Frontal cortex (tissue), 4 donors: ENCODE measurements around the gene ZNF497. TPM values are rescaled to one million over a fixed set of nuclear protein-coding genes. Genes with fewer than 3 reads are reported as not detected.
A peak's percentile ranks its signal among the peaks of the same experiment; 100 is the strongest.
"Not testable (repeated sequence)": the region's sequence is repeated elsewhere in the genome, so short reads cannot be mapped to it uniquely, and the experiment has no call there.

Experiments
- DNase-seq, 2 donors: peaks; one replicate each; pipeline ENCODE4 v3.0.0; 2012; ENCODE audit warnings: low spot score in 2 of 2
- FAIRE-seq: peaks from 2 replicates; lab custom pipeline; 2012; peaks lifted over from hg19 to GRCh38; lab: Jason Lieb, UNC
- total RNA-seq: library from RNA; depleted of rRNA; stranded (reverse); fragments of >200 nt; gene quantifications from one replicate; pipeline ENCODE4 v1.2.3, GENCODE V29; 2014
- donor health status: control.
- donor health status: control.
- donor health status: control.

The ZNF497 gene
- total RNA-seq, 1 donor from 2014 or later = 6.1 TPM

GRCh38 chr19:58395220-58395978 lies 32.8 kb upstream of the ZNF497 start, which contains the start of gene RNF225:
TSS of gene RNF225 (plus strand) at chr19:58395656. CDS start at chr19:58396090, 434 bp downstream.
- no peak for DNase-seq
- no peak for FAIRE-seq

GRCh38 chr19:58394821-58395219 lies 32.3 kb upstream of the ZNF497 start:
- no peak for FAIRE-seq
- DNase-seq = no peak

DNA sequence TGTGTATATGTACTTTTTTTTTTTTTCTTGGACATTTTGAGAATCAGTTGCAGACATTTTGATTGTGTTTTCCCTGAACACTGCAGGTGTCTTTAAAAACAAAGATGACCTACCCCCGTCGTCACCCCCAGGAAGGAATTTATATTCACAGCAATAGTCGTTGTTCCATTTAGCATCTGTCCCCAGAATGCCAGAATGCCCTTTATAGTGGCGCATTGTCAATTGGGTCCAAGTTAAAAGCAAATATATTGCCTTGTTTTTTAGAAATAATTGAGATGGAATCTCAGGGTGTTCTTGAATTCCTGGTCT lies 31.1 kb upstream of the ZNF497 start:
- no peak for FAIRE-seq
- no peak for DNase-seq

DNA sequence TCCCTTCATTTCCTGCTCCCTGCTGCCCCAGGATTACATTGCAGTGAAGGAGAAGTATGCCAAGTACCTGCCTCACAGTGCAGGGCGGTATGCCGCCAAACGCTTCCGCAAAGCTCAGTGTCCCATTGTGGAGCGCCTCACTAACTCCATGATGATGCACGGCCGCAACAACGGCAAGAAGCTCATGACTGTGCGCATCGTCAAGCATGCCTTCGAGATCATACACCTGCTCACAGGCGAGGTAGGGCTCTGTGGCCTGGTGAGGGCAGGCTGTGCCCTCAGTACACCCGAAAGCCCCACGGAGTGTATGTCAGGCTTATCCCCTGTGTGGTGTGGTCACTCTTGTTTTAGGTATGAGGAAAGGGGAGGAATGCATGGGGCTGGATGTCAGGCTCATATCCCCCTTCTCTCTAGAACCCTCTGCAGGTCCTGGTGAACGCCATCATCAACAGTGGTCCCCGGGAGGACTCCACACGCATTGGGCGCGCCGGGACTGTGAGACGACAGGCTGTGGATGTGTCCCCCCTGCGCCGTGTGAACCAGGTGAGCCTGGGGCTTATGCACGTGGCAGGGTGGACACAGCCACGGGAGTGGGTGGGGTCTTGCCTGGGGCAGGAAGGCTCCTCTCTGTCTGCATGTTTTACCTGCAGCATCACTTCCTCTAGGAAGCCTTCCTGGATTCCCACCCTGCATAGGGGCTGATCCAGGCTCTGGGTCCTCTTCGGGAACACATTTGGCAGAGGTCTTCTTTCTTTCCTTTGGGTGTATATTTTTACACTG lies 30.6 kb upstream of the ZNF497 start:
- FAIRE-seq = no peak

GRCh38 chr19:58388175-58388526 lies 25.6 kb upstream of the ZNF497 start:
- no peak for DNase-seq
- FAIRE-seq = no peak

More for the DNA sequence above, 30.6 kb upstream of the ZNF497 start:
- no peak for DNase-seq

DNA sequence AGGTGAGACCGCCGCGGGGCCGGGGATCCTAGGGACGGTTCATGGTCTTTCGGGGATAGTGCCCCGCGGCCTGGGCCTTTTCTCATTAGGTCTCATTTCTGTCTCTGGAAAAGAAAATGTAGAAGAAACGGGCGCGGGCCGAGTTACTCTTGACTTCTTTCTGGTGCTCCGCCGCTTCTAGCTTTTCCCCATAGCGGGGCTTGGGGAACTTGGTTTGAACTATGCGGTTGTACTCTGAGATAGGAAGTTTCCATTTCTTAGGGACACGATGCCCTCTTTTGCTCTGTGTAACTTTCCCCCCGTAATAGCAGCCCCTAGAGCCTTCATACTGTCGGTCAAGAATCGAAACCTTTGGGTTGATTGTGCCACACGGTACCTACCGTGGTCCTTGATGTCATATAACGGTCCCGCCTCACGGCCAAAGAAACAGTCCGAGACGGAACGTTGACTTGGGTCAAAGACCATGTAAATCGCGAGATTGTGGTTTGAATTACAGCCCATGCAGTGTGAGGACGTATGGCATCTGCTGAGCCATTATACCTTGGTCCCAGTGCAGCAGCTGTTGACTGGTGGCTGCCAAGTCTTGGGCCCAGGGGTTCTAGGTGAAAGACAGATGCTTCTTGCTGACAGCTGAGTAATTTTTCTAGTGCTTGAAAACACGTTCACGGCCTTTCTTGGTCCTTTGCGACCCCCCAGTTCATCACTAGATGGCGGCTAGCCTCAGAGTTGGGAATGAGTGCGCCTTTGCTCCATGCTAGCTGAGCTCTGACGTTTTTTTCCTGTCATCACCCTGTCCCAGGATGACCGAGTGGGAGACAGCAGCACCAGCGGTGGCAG lies 25.0 kb upstream of the ZNF497 start:
- FAIRE-seq = no peak
- no peak for DNase-seq

GRCh38 chr19:58386576-58387337 lies 24.2 kb upstream of the ZNF497 start, which contains the start of gene RPS5:
TSS of gene RPS5 (plus strand) at chr19:58387269. CDS start at chr19:58388138, 869 bp downstream.
- peak; percentile 98 to 100 for DNase-seq
- FAIRE-seq = peak; percentile 33

GRCh38 chr19:58385891-58386575 lies 23.5 kb upstream of the ZNF497 start:
- FAIRE-seq (no peak), DNase-seq (no peak)

- FAIRE-seq (no peak), DNase-seq (no peak)
Measured at GRCh38 chr19:58385313-58385890, 22.9 kb upstream of the ZNF497 start.

DNA sequence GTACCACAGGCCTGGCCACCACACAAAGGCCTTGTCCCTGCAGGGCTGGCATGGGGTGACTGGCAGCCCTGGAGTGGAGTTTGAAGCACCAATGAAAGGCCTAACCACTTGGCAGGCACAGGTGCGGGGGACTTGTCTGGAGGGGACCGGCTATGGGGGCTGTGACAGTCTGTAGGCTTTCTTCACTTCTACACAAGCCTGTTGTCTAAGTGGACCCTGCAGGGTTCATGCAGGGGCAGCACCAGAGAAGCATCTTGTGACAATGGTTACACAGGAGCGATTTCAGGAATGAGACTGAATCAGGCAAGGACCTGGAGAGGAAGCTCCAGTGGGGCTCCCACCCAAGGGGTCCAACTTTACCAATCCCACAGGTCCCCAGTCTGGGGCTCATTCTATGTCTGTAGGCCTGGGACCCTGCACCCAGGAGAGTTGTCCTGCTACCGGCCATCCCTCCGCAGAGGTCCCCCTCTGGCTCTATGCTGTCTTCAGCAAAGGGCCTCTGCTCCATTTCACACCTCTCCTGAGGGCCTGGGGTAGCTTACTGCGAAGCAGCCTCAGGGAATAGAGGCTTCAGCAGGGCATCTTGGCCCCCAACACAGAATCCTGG lies 20.5 kb upstream of the ZNF497 start:
- FAIRE-seq = no peak
- no peak for DNase-seq

DNA sequence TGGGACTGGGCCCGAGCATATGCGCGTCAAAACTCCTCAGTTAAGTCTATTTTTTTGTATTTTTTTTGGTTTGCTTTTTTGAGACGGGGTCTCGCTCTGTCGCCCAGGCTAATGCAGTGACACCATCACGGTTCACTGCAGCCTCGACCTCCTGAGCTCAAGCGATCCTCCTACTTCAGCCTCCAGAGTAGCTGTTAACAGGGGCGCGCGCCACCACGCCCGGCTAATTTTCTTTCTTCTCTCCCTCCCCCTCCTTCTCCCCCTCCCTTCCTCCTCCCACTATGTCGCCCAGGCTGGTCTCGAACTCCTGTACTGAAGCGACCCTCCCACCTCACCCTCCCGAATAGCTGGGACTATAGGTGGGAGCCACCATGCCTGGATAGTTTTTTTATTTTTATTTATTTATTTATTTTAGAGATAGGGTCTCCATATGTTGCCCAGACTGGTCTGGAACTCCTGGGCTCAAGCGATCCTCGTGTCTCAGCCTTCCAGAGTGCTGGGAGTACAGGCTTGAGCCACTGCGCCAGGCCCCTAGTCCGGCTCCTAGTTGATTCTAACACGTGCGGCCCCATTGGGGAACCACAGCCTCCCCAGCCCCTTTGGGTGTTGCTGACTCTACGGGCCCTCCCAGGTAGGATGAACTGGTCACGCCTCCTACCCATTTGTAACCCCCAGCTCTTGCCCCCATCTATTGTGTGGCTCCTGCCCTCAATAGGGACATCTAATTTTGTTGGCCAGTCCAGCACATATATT lies 19.1 kb upstream of the ZNF497 start:
- FAIRE-seq (no peak), DNase-seq (no peak)

DNA sequence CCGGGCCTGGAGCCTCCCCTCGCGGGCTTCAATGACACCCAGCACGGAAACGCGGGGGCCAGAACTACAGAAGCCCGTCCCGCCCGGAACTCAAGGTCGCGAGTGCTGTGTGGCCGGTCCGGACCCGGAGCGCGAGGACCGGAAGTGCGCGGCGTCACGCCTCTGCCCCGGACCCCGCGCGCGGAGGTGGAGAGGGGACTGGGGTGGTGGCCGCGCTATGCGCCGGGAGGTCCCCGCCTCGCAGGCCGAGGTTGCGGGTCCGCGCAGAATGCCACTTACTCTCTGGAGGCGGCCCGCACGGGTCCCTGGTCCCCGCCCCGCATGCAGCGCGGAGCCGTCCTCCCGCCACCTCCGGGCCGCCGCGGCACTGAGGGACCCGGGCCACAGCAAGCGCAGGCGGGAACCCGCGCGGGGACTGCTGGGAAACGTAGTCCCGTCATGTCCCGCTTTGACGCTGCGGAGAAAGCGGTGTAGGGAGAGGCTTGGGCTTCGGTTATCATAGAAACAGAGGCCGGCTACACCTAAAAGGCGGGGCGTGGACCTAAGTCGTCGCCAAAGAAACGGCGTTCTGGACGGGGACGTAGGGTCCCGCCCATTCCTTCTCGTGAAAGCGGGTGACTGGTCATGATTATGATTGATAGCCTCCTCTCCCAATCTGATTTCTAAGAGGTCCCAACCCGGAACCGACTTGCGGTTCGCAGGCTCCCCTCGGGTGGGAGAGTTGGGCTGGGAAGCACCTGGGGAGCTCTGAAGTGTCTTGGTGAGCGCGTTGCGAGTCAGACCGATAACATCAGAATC lies 18.3 kb upstream of the ZNF497 start, which contains the start of gene ZNF837:
ZNF837 (minus strand) TSS at position 369 of the 798 bp plus-strand sequence. CDS start 11,698 bp downstream, outside the sequence.
- FAIRE-seq = peak; percentile 91

DNA sequence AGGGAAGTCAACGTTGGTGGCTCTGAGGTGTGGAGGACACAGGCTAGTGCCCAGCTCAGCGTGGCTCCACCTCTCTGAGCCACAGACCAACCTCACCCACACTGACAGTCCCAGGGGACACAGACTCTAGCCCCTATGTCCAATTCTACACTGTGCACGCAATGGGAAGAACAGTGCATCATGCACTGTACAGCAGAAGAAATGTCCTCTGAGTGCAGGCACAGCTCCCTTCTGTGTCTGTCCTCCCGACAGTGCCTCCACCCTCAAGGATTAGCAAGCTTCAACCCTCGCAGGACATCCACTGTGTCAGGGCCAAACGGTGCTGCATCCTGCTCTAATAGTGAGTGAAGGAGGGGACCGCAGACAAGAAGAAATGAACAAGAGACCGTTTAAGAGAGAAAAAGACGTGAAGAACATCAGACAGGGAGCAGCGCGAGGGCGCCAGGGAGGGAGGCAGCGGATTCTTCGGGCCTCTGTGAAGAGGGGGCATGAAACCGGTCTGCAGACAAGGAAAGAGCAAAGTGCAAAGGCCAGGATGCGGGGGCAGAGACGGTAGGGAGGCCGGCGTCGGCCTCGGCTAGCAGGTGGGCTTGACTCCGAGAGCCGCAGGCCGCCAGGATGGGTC lies 17.6 kb upstream of the ZNF497 start:
- FAIRE-seq (no peak), DNase-seq (no peak)

More for the DNA sequence above, 18.3 kb upstream of the ZNF497 start, which contains the start of gene ZNF837:
- peak; percentile 96 to 98 for DNase-seq

GRCh38 chr19:58379246-58379645 lies 16.7 kb upstream of the ZNF497 start:
- no peak for FAIRE-seq
- no peak for DNase-seq

DNA sequence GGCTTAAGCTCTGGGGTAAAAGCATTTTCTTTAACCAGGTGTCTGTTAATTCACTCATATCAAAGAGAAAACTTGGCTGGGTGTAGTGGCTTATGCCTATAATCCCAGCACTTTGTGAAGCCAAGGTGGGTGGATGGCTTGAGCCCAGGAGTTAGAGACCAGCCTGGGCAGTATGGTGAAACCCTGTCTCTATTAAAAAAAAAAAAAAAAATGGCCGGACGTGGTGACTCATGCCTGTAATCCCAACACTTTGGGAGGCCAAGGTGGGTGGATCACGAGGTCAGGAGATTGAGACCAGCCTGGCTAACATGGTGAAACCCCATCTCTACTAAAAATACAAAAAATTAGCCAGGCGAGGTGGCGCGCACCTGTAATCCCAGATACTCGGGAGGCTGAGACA lies 14.2 kb upstream of the ZNF497 start:
- not testable (repeated sequence) for FAIRE-seq, DNase-seq

DNA sequence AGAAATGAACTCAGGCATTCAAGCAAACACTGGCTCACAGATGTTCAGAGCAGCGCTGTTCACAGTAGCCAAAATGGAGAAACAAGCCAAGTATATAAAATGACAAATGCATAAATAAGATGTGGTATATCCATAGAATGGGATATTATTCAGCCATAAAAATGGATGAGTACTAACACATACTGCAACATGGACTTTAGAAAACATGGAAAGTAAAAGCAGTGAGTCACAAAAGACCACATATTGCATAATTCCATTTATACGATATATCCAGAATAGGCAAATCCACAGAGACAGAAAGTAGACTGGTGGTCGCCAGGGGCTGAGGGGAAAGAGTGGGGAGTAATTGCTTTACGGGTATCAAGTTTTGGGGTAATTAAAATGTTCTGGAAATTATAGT lies 11.6 kb upstream of the ZNF497 start:
- FAIRE-seq (no peak), DNase-seq (no peak)
